ENCODE results near the gene PRKCH. TPM values are rescaled to one million over a fixed set of nuclear protein-coding genes. Genes with fewer than 3 reads are reported as not detected.
A peak's percentile ranks its signal among the peaks of the same experiment; 100 is the strongest.
"Not testable (repeated sequence)": the region's sequence is repeated elsewhere in the genome, so short reads cannot be mapped to it uniquely, and the experiment has no call there.

PRKCH gene
- total RNA-seq, 1 experiment from 2014 or later, result 5.8 TPM

DNA sequence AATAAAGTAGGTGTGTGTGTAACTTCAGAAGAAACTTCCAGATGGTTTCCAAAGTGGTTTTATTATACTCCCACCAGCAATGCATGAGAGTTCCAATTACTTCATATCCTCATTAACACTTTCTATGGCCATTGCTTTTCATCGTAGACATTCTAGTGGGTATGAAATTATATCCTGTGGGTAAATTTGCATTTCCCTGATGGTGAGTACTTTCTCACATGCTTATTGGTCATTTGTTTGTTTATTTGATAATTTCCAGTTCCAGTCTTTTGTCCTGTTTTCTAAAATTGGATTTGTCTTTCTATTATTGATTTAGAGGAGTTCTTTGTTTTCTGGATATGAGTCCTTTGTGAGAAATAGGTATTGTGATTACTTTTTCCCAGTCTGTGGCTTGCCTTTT, 70.9 kb downstream of the PRKCH start:
- DNase-seq (ENCODE audit: low read depth), result no peak

DNA sequence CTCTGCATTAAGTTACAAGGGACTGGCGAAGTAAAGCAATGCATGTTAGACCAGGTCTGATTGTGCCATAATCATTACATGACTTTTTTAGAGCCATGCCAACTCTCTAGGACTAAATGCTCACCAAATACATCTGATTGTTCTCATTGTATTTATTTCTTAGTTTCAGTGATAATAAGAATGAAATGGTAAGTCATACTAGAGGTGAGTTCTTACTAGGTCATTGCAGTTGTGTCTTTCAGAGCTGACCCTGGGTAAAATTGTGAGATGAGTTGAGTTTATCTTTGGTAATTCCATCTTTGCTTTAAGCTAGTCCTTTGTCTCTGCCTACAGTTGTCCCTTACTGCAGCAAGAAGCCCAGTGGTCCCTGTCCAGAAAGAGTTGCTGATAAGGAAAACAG, 73.2 kb downstream of the PRKCH start:
- no peak for DNase-seq (ENCODE audit: low read depth)

DNA sequence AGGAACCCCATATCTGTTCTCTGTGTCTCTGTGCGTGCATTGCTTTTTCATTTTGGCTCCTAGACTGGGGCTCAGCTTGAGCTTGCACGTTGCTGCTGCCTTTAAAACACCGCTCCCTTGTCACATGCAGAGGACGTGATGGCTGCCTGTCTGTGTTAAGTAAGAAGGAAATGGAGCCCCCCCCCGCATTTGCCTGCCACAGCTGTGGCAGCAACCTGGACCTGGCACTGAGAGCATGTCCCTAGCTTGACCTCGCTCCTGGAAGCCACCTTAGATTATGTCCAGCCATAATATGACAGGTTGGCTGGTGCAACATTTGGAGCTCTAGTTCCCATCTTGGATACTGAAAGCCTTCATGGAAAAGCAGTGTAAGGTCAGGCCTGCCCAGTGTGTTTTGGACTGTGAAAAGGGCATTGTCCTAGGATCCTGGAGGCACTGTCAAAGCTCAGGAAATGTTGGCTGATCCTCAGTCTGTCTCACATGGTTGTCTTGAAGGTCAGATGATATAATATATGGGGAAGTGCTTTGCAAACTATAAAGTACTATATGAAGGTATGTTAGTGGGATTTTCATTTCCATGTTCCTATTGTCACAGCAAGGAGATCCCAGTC, 73.8 kb downstream of the PRKCH start:
- DNase-seq (ENCODE audit: low read depth), result no peak

DNA sequence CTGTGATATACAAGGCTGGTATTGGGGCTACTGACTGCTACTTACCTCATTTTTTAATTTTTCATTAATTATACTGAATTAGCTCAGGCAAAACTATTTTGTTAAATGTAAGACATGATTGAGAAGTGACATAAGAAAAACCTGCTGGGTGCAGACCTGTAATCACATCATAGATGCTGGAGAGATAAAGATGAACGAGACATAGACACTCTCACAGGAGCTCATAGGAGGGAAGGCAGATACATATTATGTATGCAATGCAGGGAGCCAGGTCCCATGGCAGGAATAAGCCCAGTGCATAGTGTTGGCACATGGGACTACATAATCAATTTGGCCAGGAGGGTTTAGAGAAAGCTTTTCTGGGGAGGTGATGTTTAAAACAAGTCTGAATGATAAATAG, 74.9 kb downstream of the PRKCH start:
- DNase-seq (ENCODE audit: low read depth), result no peak

GRCh38 chr14:61396694-61397093, 75.3 kb downstream of the PRKCH start:
- no peak for DNase-seq (ENCODE audit: low read depth)

- no peak for DNase-seq (ENCODE audit: low read depth)
These were observed 76.2 kb downstream of the PRKCH start for GRCh38 chr14:61397615-61398014.

GRCh38 chr14:61398221-61398620, 76.8 kb downstream of the PRKCH start:
- no peak for DNase-seq (ENCODE audit: low read depth)

DNA sequence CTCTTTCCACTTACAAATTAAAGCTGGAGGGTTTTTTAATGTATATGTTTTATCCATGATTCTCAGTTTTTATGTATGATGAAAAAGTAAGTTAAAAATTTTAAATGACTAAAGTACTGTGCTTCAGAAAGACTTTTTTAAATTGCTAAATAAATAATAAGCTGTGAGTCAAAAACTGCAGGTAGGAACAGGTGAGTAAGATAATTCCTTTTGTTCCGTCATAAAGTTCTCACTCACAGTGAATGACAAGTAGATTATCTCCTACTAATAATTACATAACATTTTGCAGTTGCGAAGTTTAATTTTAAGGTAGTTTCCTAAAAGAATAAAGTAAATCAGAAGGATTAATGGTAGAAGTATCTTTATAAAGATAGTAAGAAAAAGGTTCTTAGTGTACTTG, 78.0 kb downstream of the PRKCH start:
- no peak for DNase-seq (ENCODE audit: low read depth)

- no peak for DNase-seq (ENCODE audit: low read depth)
These were observed 80.1 kb downstream of the PRKCH start for GRCh38 chr14:61401461-61401860.

- no peak for DNase-seq (ENCODE audit: low read depth)
These were observed 82.0 kb downstream of the PRKCH start for GRCh38 chr14:61403411-61403810.

DNA sequence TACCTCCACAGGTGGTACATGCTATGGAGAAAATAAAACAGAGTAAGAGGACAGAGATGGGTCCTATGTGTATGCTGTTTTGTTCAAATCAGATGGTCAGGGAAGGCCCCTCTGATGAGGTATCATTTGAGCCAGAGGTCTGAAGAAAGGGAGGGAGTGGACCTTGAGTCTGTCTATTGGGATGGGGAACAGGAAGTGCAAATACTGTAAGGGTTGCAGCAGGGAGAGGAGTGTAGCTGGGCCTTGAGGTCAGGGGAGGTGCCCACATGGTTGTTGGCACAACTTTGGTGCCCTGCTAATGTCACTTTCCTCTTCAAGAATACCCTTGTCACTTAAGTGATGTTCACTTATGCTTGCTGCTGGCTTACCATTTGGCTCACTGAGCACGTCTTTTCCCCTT, 83.3 kb downstream of the PRKCH start:
- no peak for DNase-seq (ENCODE audit: low read depth)

DNA sequence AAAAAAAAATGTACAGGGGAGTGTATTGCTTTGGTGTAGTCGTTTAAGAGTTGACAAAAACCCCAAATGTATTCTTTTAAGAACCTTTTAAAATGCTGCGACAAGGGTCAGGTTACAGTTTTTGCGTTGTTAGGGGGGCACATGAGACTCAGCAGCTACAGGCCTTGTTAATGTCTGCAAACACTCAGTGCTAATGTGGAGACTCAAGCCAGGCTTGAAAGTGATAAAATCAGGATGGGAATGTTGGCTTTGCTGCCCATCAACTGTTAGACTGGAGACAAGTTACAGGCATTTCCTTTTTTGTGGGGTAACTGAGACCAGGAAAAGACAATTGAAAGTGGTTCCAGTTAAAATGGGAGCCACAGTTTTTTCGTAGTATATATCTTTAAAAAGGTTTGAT, 84.8 kb downstream of the PRKCH start:
- DNase-seq (ENCODE audit: low read depth), result no peak

- DNase-seq (ENCODE audit: low read depth), result no peak
These were observed 85.3 kb downstream of the PRKCH start for GRCh38 chr14:61406675-61407074.

- no peak for DNase-seq (ENCODE audit: low read depth)
These were observed 87.1 kb downstream of the PRKCH start for GRCh38 chr14:61408498-61408897.

GRCh38 chr14:61409782-61410181, 88.4 kb downstream of the PRKCH start:
- DNase-seq (ENCODE audit: low read depth), result no peak

DNA sequence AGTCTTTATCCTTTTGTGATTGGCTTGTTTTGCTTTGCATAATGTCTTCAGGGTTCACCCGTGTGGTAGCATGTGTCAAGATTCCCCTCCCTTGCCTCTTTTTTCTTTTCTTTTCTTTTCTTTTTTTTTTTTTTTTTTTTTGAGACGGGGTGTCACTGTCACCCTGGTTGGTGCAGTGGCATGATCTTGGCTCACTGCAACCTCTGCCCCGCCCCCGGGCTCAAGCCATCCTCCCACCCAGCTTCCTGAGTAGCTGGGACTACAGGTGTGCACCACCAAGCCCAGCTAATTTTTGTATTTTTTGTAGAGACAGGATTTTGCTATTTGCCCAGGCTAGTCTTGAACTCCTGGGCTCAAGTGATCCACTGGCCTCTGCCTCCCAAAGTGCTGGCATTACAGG, 94.6 kb downstream of the PRKCH start:
- DNase-seq (ENCODE audit: low read depth), result not testable (repeated sequence)

DNA sequence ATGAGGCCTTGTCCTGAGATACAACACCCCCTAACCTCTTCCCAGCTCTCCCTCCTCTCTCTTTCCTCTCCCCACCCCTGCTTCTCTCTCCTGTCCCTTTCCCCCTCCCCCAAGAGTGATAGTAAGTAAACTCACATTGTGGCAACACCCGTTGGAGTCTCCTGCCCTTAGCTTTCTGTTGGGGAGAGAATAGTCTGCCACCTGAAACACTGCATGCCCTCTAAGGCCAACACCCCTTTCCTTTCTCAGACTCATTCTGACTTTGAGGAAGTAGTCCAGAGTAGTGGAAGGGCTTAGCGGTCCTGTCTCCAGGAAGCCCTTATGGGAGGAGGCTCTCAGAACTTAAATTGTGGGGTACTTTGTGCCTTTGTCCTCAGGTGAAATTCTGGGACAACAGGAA, 95.2 kb downstream of the PRKCH start:
- no peak for DNase-seq (ENCODE audit: low read depth)

GRCh38 chr14:61417141-61417540, 95.8 kb downstream of the PRKCH start:
- no peak for DNase-seq (ENCODE audit: low read depth)

GRCh38 chr14:61417883-61418455, 96.6 kb downstream of the PRKCH start:
- no peak for DNase-seq (ENCODE audit: low read depth)

GRCh38 chr14:61418746-61419145, 97.4 kb downstream of the PRKCH start:
- DNase-seq (ENCODE audit: low read depth), result no peak

DNA sequence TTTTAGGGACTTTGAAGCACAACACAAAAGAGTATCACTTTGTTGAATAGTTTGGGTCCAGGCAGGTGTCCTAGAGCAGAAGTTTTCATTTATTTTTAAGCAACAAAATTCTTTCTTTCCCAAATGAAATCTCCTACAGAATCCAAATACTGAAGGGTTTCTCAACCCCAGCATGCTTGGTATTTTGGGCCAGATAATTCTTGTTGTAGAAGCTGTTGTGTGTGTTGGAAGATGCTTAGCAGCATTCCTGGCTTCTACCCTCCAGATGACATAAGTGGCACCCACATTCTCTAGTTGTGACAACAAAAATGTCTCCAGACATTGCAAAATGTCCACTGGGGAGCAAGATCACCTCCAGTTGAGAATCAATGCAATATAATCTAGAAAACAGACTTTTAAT, 97.8 kb downstream of the PRKCH start:
- no peak for DNase-seq (ENCODE audit: low read depth)

DNA sequence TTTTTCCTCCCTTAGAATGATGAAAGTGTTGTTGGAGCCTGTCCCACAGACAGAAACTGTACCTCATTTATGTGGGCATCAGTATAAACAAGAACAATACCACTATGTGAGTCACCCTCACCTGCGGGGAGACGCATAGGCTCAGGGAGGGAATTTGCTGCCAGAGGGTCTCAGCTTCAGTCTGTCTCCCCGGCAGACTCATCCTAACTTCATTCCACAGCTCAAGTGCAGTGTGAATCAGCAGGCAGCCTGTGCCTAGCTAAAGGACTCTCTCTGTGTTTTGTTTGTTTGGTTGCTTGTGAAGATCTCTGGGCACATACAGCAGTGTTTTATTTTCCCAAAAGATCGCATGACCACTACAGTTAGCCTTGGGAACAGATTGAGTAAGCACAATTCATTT, 98.9 kb downstream of the PRKCH start:
- DNase-seq (ENCODE audit: low read depth), result peak; percentile 70

GRCh38 chr14:61421212-61421923, 100.0 kb downstream of the PRKCH start:
- DNase-seq (ENCODE audit: low read depth), result no peak

DNA sequence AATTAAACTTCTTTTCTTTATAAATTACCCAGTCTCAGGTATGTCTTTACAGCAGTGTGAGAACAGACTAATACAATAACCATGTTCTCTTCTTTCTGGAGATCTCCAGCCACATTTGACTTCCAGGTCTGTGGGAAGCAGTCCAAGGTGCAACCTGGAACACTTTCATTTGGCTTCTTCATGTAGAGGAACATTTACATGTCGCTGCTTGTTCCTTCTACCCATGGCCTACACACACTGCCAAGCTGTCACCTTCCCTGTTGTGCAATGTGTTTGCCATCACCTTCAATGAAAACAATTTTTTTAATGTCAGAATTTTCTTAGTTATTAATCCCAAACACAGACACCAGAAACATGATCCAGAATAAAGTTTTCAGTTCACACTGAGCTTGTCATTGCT, 104.7 kb downstream of the PRKCH start:
- no peak for DNase-seq (ENCODE audit: low read depth)

All from Daoy (cell line).